ENCODE data around the gene GRAMD2A.

DNA sequence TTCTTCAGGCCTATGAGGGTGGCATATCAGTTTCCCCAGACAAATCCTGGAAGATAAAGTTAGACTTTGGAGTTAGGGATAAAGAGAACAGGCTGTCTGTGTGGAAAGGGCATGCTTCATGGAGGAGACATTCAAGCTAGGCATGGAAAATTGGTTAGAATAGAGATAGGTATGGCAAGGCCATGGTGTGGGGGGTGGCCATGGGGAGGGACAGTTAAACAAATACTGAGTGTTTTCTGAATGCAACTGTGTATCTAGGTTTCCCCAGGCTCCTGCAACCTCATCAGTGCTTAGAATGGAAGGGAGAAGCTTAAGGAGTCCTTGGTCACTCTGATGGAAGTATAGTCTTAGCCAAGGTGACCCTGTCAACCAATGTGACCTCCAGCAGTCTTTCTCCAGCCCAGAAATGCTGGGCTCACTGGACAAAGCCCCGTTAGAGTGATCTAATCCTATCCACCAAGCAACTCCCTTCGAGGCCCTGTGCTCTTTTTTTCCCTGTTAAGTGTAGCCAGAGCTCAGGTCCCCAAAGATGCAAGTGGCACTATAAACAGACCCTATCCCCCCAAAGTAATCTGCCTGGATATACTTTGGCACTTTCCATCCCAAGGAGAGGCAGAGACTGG is 38.9 kb upstream of the GRAMD2A start:
- TF ChIP-seq, protein P1, sequence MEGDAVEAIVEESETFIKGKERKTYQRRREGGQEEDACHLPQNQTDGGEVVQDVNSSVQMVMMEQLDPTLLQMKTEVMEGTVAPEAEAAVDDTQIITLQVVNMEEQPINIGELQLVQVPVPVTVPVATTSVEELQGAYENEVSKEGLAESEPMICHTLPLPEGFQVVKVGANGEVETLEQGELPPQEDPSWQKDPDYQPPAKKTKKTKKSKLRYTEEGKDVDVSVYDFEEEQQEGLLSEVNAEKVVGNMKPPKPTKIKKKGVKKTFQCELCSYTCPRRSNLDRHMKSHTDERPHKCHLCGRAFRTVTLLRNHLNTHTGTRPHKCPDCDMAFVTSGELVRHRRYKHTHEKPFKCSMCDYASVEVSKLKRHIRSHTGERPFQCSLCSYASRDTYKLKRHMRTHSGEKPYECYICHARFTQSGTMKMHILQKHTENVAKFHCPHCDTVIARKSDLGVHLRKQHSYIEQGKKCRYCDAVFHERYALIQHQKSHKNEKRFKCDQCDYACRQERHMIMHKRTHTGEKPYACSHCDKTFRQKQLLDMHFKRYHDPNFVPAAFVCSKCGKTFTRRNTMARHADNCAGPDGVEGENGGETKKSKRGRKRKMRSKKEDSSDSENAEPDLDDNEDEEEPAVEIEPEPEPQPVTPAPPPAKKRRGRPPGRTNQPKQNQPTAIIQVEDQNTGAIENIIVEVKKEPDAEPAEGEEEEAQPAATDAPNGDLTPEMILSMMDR (IDR thresholded peaks at IDR 0.05), result no peak
- TF ChIP-seq POLR2A (IDR thresholded peaks at IDR 0.05), result no peak
